NB4 (cell line): ENCODE results near the gene NIN.

ENCODE experiments used
- CTCF ChIP-seq: IDR thresholded peaks from one replicate; pipeline ENCODE4 v1.5.1; 2012; ENCODE audit warnings: low read depth, low read length
- MYC ChIP-seq: IDR thresholded peaks from 2 replicates; pipeline ENCODE4 v1.6.1; 2011; ENCODE audit warnings: low read depth, low read length
- POLR2A ChIP-seq: IDR thresholded peaks from 2 replicates; pipeline ENCODE4 v1.6.1; 2011; ENCODE audit warnings: mild to moderate bottlenecking; ENCODE audit not compliant: insufficient read length; ENCODE audit errors: extremely low read depth

GRCh38 chr14:50836515-50836914 is 5.6 kb upstream of the NIN start:
- no peak for TF ChIP-seq MYC
- no peak for TF ChIP-seq CTCF
- TF ChIP-seq POLR2A: no peak
